Suppressor macrophage treated with lipopolysaccharide for 4 hours (primary cell): ENCODE measurements around the gene GYS2.
A peak's percentile ranks its signal among the peaks of the same experiment; 100 is the strongest.

Experiments used
- DNase-seq: peaks from one replicate; pipeline ENCODE4 v3.0.0-alpha.2; 2020

Gene GYS2

DNA sequence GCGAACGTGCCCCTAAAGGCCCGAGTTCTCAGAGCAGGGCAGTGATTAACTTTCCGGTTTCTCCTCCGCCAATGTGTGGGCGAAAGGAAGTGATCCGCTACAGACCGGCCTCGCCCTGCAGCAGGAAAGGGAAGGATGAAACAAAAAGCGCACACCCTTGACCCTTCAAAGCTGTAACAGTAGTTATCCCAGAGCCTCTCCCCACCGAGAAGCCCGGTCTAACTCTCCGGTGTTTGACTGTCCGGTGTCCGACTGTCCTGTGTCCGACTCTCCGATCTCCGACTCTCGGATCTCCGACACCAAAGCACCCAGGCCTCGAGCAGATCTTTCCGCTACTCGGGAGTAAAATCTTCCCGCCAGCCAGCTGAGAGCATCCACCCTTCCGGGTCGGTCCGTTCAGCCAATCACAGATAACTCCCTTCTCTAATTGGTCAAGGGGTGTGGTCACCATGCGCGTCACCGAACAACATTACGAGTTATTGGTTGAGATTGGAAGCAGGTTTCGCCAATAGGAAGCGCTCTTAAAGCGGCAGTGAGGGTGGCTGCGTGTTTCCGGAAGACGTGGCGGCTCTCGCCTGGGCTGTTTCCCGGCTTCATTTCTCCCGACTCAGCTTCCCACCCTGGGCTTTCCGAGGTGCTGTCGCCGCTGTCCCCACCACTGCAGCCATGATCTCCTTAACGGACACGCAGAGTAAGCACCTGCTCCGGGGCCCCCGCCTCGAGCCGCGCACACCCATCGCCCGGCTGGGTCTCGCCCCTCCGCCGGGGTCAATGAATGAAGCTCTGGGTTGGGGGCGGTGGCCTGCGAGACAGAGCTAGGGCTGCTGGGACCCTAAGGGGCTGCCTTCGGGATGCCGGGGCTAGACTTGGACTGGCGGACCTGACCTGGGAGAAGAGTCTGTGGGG is 103.1 kb downstream of the GYS2 start, which contains the start of the genes GOLT1B and RECQL:
TSS of gene GOLT1B (plus strand) at position 532 of the 906 bp plus-strand sequence. CDS start at position 667, 135 bp downstream.
TSS of gene RECQL (minus strand) at position 378 of the 906 bp plus-strand sequence. CDS start 2,065 bp downstream, outside the sequence.
- peak; percentile 97 for DNase-seq

DNA sequence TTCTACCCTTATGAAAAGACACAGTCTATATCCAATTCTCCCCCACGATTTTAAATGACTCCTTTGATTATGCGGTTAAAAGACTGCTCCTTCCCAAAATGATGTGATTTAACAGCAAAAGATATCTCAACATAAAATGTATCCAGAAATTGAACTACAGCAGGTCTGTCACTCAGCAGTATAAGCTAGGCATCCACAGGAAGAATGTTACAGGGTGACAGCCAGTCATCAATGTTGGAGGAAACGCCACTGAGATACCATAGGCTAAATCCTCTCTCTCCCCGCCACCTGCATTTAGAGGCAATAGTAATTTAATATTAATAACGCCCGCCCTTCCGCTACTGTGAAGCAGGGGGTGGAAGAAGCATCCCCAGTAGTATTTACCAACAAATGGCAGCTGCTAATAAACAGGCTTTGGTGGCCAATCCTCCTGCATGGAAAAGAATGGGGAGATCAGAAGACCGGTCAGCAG is 103.8 kb downstream of the GYS2 start:
- no peak for DNase-seq

DNA sequence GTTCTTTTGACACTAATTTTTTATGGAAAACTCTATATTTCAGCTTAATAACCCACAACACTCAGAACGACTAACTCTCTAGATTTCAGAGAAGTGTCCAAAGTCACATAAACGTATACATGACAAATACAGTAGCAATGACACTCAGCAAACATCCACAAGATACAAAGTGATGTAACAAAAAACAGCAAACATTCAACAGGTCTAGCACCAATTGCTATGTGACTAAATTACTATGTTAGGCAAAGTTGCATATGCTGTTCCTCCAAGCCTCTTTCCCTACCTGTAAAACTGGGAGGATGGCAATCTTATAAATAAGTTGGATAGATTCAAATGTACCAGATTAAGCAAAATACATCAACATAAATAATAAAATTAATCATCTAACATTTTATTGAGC is 104.9 kb downstream of the GYS2 start:
- no peak for DNase-seq
